SK-N-MC (cell line): ENCODE measurements around the gene TRPM1.

ENCODE experiments used
- EZH2 ChIP-seq: fragments of 200-600 bp; sonication (generic); IDR thresholded peaks from one replicate; pipeline ENCODE4 v1.6.1; 2017; ENCODE audit warnings: antibody characterized with exemption
- POLR2AphosphoS5 ChIP-seq: IDR thresholded peaks from 2 replicates; pipeline ENCODE4 v1.6.1; 2012; ENCODE audit warnings: mild to moderate bottlenecking, low read depth, low read length, borderline replicate concordance

DNA sequence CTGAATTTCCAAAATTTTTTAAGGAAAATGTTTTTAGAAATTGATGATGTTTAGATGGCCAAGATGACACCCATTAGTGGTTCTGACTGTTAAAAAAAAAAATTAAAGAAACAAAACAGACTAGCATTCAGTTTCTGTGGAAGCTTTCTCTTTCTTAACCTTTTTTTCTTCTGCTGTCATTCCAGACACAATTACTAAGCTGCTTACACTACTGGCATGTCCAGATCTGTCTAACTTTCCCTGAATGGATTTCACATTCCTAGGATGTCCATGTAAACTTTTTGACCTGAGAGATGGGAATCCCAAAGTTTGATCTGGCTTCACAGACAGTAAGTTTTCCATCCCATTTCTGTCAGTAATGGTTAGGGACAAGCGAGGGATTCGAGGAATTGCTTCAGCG, 99.8 kb downstream of the TRPM1 start:
- TF ChIP-seq EZH2 (no peak), POLR2AphosphoS5 (no peak)
